Choroid plexus epithelial cell (primary cell): ENCODE results near the gene CMPK1.

Experiments
- DNase-seq: peaks from one replicate; pipeline ENCODE4 v3.0.0-alpha.2; 2010; ENCODE audit warnings: low read depth
- H3K4me3 ChIP-seq: 2 replicates; pipeline ENCODE4 v1.5.1; 2011; ENCODE audit warnings: low read depth, mild to moderate bottlenecking, control low read depth, low read length, moderate library complexity
- CTCF ChIP-seq: conservative IDR thresholded peaks from 2 replicates; pipeline ENCODE4 v1.5.1; 2011; ENCODE audit warnings: low read depth, mild to moderate bottlenecking, control low read depth, inconsistent platforms, low read length, moderate library complexity

CMPK1 gene

GRCh38 chr1:47371016-47371517 lies 37.5 kb downstream of the CMPK1 start:
- DNase-seq = peak; percentile 48
- TF ChIP-seq CTCF = no peak
- H3K4me3 ChIP-seq = no peak overlapping the region

GRCh38 chr1:47374501-47374900 lies 40.9 kb downstream of the CMPK1 start:
- no peak overlapping the region for H3K4me3 ChIP-seq
- DNase-seq = no peak
- TF ChIP-seq CTCF = no peak

- H3K4me3 ChIP-seq = no peak overlapping the region
- no peak for TF ChIP-seq CTCF
- peak; percentile 64 for DNase-seq
Observed at GRCh38 chr1:47378147-47378546, 44.6 kb downstream of the CMPK1 start.

- DNase-seq = no peak
- no peak for TF ChIP-seq CTCF
- no peak overlapping the region for H3K4me3 ChIP-seq
Observed at GRCh38 chr1:47380699-47381098, 47.1 kb downstream of the CMPK1 start.

- DNase-seq = no peak
- no peak for TF ChIP-seq CTCF
- no peak overlapping the region for H3K4me3 ChIP-seq
Observed at GRCh38 chr1:47382399-47382983, 48.9 kb downstream of the CMPK1 start.

- no peak for TF ChIP-seq CTCF
- no peak overlapping the region for H3K4me3 ChIP-seq
Observed at GRCh38 chr1:47384083-47384482, 50.5 kb downstream of the CMPK1 start.

GRCh38 chr1:47385020-47385419 lies 51.4 kb downstream of the CMPK1 start:
- no peak for TF ChIP-seq CTCF
- DNase-seq = no peak
- H3K4me3 ChIP-seq = no peak overlapping the region

More at GRCh38 chr1:47384083-47384482, 50.5 kb downstream of the CMPK1 start:
- no peak for DNase-seq
